GM23338 (cell line): Measurements from ENCODE around the gene KLHL7. TPM values are rescaled to one million over a fixed set of nuclear protein-coding genes. Genes with fewer than 3 reads are reported as not detected.
"Not testable (repeated sequence)": the region's sequence is repeated elsewhere in the genome, so short reads cannot be mapped to it uniquely, and the experiment has no call there.

Experiments used
- ATAC-seq: fragments of 200-7000 bp; cut with Tn5 transposase; 3 replicates; pipeline ENCODE4 v1.9.1; 2020
- DNase-seq: peaks from one replicate; pipeline ENCODE4 v3.0.0-alpha.2; 2015; ENCODE audit warnings: low spot score
- H2AFZ ChIP-seq: fragments of 200-600 bp; sonication (generic); 2 replicates; pipeline ENCODE4 v1.8.0; 2016; ENCODE audit warnings: antibody characterized with exemption, mild to moderate bottlenecking, moderate library complexity
- H3F3A ChIP-seq: fragments of 200-600 bp; sonication (generic); replicated peaks from 2 replicates; pipeline ENCODE4 v1.8.0; 2017; ENCODE audit warnings: antibody characterized with exemption, mixed run types, low read depth
- H3K27ac ChIP-seq: fragments of 200-600 bp; sonication (generic); 2 replicates; pipeline ENCODE4 v1.6.1; 2016; ENCODE audit warnings: low read depth
- H3K27me3 ChIP-seq: fragments of 200-600 bp; sonication (generic); 2 replicates; pipeline ENCODE4 v1.8.0; 2016; ENCODE audit warnings: mild to moderate bottlenecking, mixed run types, moderate library complexity; ENCODE audit not compliant: insufficient read depth
- H3K36me3 ChIP-seq: fragments of 200-600 bp; sonication (generic); 2 replicates; pipeline ENCODE4 v1.8.0; 2016; ENCODE audit warnings: mild to moderate bottlenecking; ENCODE audit not compliant: insufficient read depth
- H3K4me1 ChIP-seq: fragments of 200-600 bp; sonication (generic); 2 replicates; pipeline ENCODE4 v1.8.0; 2016; ENCODE audit warnings: mild to moderate bottlenecking, moderate library complexity; ENCODE audit not compliant: insufficient read depth
- H3K4me2 ChIP-seq: fragments of 200-600 bp; sonication (generic); 2 replicates; pipeline ENCODE4 v1.7.1; 2017; ENCODE audit warnings: mixed run types
- H3K4me3 ChIP-seq: fragments of 200-600 bp; sonication (generic); 2 replicates; pipeline ENCODE4 v1.6.1; 2016; ENCODE audit warnings: mixed run types
- H3K79me2 ChIP-seq: fragments of 200-600 bp; sonication (generic); replicated peaks from 2 replicates; pipeline ENCODE4 v1.8.0; 2017; ENCODE audit warnings: mild to moderate bottlenecking; ENCODE audit not compliant: insufficient read depth
- H3K9me2 ChIP-seq: fragments of 200-600 bp; sonication (generic); 2 replicates; pipeline ENCODE4 v1.8.0; 2017; ENCODE audit not compliant: insufficient read depth
- H4K20me1 ChIP-seq: fragments of 200-600 bp; sonication (generic); replicated peaks from 2 replicates; pipeline ENCODE4 v1.8.0; 2017; ENCODE audit warnings: mild to moderate bottlenecking; ENCODE audit not compliant: insufficient read depth
- H3K27ac Mint-ChIP-seq: 2 replicates; pipeline ENCODE4 v1.8.0; 2020; ENCODE audit warnings: inconsistent platforms, mild to moderate bottlenecking, moderate library complexity, mixed read lengths
- H3K27me3 Mint-ChIP-seq: 3 replicates; pipeline ENCODE4 v1.8.0; 2022; ENCODE audit warnings: low read depth, mild to moderate bottlenecking, moderate library complexity, mixed read lengths, inconsistent platforms; ENCODE audit not compliant: insufficient read depth, poor library complexity
- H3K36me3 Mint-ChIP-seq: 3 replicates; pipeline ENCODE4 v1.8.0; 2021; ENCODE audit warnings: low read depth, mild to moderate bottlenecking, inconsistent platforms, moderate library complexity, mixed read lengths
- H3K4me1 Mint-ChIP-seq: 3 replicates; pipeline ENCODE4 v1.8.0; 2020; ENCODE audit warnings: mild to moderate bottlenecking, inconsistent platforms, mixed read lengths
- H3K4me3 Mint-ChIP-seq: 3 replicates; pipeline ENCODE4 v1.8.0; 2021; ENCODE audit warnings: moderate library complexity, mild to moderate bottlenecking, inconsistent platforms, mixed read lengths
- H3K9me3 Mint-ChIP-seq: 3 replicates; pipeline ENCODE4 v1.8.0; 2020; ENCODE audit warnings: moderate library complexity, mild to moderate bottlenecking, inconsistent platforms, mixed read lengths
- ETS1 ChIP-seq: IDR thresholded peaks from 2 replicates; pipeline ENCODE4 v1.6.1; 2016; ENCODE audit warnings: antibody characterized with exemption
- EZH2 ChIP-seq: fragments of 200-600 bp; sonication (generic); IDR thresholded peaks from one replicate; pipeline ENCODE4 v1.8.0; 2017; ENCODE audit warnings: antibody characterized with exemption, mild to moderate bottlenecking, low read depth; ENCODE audit not compliant: unreplicated experiment
- JUNB ChIP-seq: IDR thresholded peaks from one replicate; pipeline ENCODE4 v1.6.1; 2016; ENCODE audit warnings: antibody characterized with exemption; ENCODE audit not compliant: unreplicated experiment
- POLR2AphosphoS5 ChIP-seq: IDR thresholded peaks from 2 replicates; pipeline ENCODE4 v1.6.1; 2016; ENCODE audit warnings: antibody characterized with exemption, low read depth
- REST ChIP-seq: IDR thresholded peaks from one replicate; pipeline ENCODE4 v1.6.1; 2018; ENCODE audit warnings: antibody characterized with exemption; ENCODE audit not compliant: unreplicated experiment
- STAT1 ChIP-seq: IDR thresholded peaks from one replicate; pipeline ENCODE4 v1.6.1; 2016; ENCODE audit warnings: antibody characterized with exemption; ENCODE audit not compliant: unreplicated experiment
- ZNF331 ChIP-seq: fragments of 250-450 bp; sonication (Bioruptor Pico); IDR thresholded peaks from 2 replicates; pipeline ENCODE4 v1.5.0; 2020; ENCODE audit warnings: low read depth, mild to moderate bottlenecking, moderate library complexity
- polyA plus RNA-seq: library from polyadenylated mRNA; unstranded; fragments of >200 nt; fragmentation: Nextera tagmentation; extraction: Ambion mirVana; gene quantifications from 2 replicates; pipeline ENCODE4 v1.2.1, GENCODE V29; 2016
- total RNA-seq: library from RNA; depleted of rRNA; stranded (reverse); fragments of >200 nt; shearing (Covaris generic); gene quantifications from 2 replicates; pipeline ENCODE4 v1.2.3, GENCODE V29; 2014
- TF ChIP-seq, protein P1 (sequence below): fragments of 250-450 bp; sonication (Bioruptor Pico); IDR thresholded peaks from 2 replicates; pipeline ENCODE4 v1.5.0; 2020; ENCODE audit warnings: mild to moderate bottlenecking, moderate library complexity

Gene KLHL7
- total and polyA plus RNA-seq, 2 experiments from 2014 or later, result 92.5 to 119 TPM

GRCh38 chr7:23222439-23223030, 117.0 kb downstream of the KLHL7 start (continued):
- TF ChIP-seq, protein P1, sequence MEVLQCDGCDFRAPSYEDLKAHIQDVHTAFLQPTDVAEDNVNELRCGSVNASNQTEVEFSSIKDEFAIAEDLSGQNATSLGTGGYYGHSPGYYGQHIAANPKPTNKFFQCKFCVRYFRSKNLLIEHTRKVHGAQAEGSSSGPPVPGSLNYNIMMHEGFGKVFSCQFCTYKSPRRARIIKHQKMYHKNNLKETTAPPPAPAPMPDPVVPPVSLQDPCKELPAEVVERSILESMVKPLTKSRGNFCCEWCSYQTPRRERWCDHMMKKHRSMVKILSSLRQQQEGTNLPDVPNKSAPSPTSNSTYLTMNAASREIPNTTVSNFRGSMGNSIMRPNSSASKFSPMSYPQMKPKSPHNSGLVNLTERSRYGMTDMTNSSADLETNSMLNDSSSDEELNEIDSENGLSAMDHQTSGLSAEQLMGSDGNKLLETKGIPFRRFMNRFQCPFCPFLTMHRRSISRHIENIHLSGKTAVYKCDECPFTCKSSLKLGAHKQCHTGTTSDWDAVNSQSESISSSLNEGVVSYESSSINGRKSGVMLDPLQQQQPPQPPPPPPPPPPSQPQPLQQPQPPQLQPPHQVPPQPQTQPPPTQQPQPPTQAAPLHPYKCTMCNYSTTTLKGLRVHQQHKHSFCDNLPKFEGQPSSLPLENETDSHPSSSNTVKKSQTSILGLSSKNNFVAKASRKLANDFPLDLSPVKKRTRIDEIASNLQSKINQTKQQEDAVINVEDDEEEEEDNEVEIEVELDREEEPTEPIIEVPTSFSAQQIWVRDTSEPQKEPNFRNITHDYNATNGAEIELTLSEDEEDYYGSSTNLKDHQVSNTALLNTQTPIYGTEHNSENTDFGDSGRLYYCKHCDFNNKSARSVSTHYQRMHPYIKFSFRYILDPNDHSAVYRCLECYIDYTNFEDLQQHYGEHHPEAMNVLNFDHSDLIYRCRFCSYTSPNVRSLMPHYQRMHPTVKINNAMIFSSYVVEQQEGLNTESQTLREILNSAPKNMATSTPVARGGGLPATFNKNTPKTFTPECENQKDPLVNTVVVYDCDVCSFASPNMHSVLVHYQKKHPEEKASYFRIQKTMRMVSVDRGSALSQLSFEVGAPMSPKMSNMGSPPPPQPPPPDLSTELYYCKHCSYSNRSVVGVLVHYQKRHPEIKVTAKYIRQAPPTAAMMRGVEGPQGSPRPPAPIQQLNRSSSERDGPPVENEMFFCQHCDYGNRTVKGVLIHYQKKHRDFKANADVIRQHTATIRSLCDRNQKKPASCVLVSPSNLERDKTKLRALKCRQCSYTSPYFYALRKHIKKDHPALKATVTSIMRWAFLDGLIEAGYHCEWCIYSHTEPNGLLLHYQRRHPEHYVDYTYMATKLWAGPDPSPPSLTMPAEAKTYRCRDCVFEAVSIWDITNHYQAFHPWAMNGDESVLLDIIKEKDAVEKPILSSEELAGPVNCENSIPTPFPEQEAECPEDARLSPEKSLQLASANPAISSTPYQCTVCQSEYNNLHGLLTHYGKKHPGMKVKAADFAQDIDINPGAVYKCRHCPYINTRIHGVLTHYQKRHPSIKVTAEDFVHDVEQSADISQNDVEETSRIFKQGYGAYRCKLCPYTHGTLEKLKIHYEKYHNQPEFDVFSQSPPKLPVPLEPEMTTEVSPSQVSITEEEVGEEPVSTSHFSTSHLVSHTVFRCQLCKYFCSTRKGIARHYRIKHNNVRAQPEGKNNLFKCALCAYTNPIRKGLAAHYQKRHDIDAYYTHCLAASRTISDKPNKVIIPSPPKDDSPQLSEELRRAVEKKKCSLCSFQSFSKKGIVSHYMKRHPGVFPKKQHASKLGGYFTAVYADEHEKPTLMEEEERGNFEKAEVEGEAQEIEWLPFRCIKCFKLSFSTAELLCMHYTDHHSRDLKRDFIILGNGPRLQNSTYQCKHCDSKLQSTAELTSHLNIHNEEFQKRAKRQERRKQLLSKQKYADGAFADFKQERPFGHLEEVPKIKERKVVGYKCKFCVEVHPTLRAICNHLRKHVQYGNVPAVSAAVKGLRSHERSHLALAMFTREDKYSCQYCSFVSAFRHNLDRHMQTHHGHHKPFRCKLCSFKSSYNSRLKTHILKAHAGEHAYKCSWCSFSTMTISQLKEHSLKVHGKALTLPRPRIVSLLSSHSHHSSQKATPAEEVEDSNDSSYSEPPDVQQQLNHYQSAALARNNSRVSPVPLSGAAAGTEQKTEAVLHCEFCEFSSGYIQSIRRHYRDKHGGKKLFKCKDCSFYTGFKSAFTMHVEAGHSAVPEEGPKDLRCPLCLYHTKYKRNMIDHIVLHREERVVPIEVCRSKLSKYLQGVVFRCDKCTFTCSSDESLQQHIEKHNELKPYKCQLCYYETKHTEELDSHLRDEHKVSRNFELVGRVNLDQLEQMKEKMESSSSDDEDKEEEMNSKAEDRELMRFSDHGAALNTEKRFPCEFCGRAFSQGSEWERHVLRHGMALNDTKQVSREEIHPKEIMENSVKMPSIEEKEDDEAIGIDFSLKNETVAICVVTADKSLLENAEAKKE (CRISPR knock-in tag), result no peak

DNA sequence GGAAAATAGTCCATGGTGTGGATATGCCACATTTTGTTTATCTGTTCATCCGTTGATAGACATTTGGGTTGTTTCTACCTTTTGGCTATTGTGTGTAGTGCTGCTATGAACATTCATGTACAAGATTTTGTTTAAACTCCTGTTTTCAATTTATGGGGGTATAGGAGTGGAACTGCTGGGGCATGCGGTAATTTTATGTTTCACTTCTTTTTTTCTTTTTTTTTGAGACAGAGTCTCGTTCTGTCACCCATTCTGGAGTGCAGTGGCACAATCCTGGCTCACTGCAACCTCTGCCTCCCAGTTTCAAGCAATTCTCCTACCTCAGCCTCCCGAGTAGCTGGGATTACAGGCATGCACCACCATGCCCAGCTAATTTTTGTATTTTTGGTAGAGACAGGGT, 118.8 kb downstream of the KLHL7 start:
- not testable (repeated sequence) for H3K4me3 Mint-ChIP-seq, H3K4me1 ChIP-seq, H3K9me2 ChIP-seq, DNase-seq, H3K9me3 Mint-ChIP-seq, H3K4me3 ChIP-seq, H3K27me3 ChIP-seq, H3K27ac ChIP-seq, H3K27me3 Mint-ChIP-seq, H3K4me2 ChIP-seq, H3K27ac Mint-ChIP-seq, H4K20me1 ChIP-seq, ATAC-seq, H3K4me1 Mint-ChIP-seq, H3K36me3 ChIP-seq, H3F3A ChIP-seq, H3K79me2 ChIP-seq, H3K36me3 Mint-ChIP-seq, H2AFZ ChIP-seq

- no peak overlapping the region for H3K4me3 ChIP-seq
- Mint-ChIP-seq H3K36me3 (no peaks in the 10 kb centered on the region), H3K4me1 (0 out of 3 replicates have a peak, but pooled peaks cover 3% of the 10 kb centered on the region), H3K27me3 (no peaks in the 10 kb centered on the region), H3K4me3 (no peak overlapping the region), H3K27ac (no peak overlapping the region), H3K9me3 (no peaks in the 10 kb centered on the region)
- no peak overlapping the region for H3K27ac ChIP-seq
- H4K20me1 ChIP-seq, result no peaks in the 10 kb centered on the region
- H3K36me3 ChIP-seq, result no peaks in the 10 kb centered on the region
- H3K4me1 ChIP-seq, result no peaks in the 10 kb centered on the region
- H3K79me2 ChIP-seq, result no peaks in the 10 kb centered on the region
- H3F3A ChIP-seq, result no peaks in the 10 kb centered on the region
- no peaks in the 10 kb centered on the region for H3K27me3 ChIP-seq
- no peaks in the 10 kb centered on the region for H3K9me2 ChIP-seq
- ATAC-seq (no peak), DNase-seq (no peak)
- no peak overlapping the region for H2AFZ ChIP-seq
- H3K4me2 ChIP-seq, result no peak overlapping the region
- TF ChIP-seq ETS1 (no peak), JUNB (no peak), EZH2 (no peak), REST (no peak), ZNF331 (CRISPR knock-in tag) (no peak), STAT1 (no peak), POLR2AphosphoS5 (no peak)
These were observed 121.4 kb downstream of the KLHL7 start for GRCh38 chr7:23226844-23227450.
